ENCODE measurements around the gene SNX9.

The SNX9 gene

DNA sequence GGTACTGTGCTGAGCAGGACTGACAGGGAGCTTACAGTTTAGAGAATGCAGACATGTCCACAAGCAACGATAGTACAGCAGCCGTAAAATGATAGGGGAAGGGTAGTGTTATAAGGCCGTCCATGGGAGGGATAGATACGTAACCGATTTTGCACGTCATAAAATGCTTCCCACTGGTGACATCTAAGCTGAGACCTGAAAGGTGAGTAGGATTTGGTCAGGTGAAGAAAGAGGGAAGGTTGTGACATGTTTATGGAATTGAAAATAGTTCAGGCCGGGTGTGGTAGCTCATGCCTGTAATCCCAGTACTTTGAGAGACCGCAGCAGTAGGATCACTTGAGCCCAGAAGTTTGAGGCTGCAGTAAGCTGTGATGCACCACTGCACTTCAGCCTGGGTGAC lies 25.6 kb downstream of the SNX9 start:
- TF ChIP-seq TEAD4 (IDR thresholded peaks at IDR 0.05) = no peak
- TF ChIP-seq EP300 (IDR thresholded peaks at IDR 0.05; ENCODE audit: borderline replicate concordance) = no peak
- TF ChIP-seq YY1 (IDR thresholded peaks at IDR 0.05; ENCODE audit: low read depth) = no peak
- no peak for TF ChIP-seq CEBPB (IDR thresholded peaks at IDR 0.05)
- TF ChIP-seq, protein P1, sequence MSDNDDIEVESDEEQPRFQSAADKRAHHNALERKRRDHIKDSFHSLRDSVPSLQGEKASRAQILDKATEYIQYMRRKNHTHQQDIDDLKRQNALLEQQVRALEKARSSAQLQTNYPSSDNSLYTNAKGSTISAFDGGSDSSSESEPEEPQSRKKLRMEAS (IDR thresholded peaks at IDR 0.05) = no peak
- TF ChIP-seq RAD21 (IDR thresholded peaks at IDR 0.05; ENCODE audit: low read depth) = no peak
- TF ChIP-seq EGR1 (IDR thresholded peaks at IDR 0.05) = no peak
- no peak for TF ChIP-seq CREB1 (IDR thresholded peaks at IDR 0.05; ENCODE audit: low read depth)
- no peak for TF ChIP-seq TAF1 (IDR thresholded peaks at IDR 0.05; ENCODE audit: low read depth)
- no peak for TF ChIP-seq NFIC (IDR thresholded peaks at IDR 0.05)
- TF ChIP-seq, protein P2, sequence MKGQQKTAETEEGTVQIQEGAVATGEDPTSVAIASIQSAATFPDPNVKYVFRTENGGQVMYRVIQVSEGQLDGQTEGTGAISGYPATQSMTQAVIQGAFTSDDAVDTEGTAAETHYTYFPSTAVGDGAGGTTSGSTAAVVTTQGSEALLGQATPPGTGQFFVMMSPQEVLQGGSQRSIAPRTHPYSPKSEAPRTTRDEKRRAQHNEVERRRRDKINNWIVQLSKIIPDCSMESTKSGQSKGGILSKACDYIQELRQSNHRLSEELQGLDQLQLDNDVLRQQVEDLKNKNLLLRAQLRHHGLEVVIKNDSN (IDR thresholded peaks at IDR 0.05) = no peak
- TF ChIP-seq ZBTB7A (IDR thresholded peaks at IDR 0.05; ENCODE audit: low read depth) = no peak
- no peak for TF ChIP-seq FOXM1 (IDR thresholded peaks at IDR 0.05; ENCODE audit: borderline replicate concordance, low read depth)
- no peak for TF ChIP-seq TCF12 (IDR thresholded peaks at IDR 0.05; ENCODE audit: low read depth)

DNA sequence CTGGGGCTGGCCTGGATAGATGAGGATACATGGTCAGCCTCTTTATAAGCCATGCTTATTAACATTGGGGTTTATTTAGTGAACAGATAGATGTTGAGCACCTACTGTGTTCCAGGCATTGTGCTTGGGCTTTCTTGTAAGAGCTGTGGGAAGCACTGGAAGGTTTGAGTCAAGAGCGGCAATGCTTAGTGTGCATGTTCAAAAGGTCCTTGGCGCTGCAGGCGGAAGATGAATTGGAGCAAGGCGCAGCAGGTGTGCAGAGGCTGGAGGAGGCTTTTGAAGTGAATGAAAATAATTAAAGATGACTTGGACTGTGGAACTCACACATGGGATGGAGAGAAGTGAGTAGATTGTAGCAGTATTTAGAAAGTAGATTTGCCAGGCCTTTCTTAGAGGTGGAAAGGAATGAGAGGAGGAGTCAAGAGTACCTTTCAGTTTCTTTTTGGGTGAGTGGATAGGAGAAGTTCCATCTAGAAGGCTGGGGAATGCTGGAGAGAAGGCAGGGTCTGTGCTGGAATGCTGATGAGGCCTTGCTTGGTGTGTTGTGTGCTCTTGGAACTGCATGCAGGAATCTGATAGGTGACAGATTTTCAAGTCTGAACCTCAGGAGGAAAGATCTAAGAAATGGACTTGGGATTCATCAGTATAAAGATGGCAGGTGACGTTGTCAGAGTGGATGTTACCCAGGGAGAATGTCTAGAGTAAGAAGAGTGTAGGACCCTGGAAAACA lies 26.4 kb downstream of the SNX9 start:
- TF ChIP-seq, protein P2 (IDR thresholded peaks at IDR 0.05) = no peak

DNA sequence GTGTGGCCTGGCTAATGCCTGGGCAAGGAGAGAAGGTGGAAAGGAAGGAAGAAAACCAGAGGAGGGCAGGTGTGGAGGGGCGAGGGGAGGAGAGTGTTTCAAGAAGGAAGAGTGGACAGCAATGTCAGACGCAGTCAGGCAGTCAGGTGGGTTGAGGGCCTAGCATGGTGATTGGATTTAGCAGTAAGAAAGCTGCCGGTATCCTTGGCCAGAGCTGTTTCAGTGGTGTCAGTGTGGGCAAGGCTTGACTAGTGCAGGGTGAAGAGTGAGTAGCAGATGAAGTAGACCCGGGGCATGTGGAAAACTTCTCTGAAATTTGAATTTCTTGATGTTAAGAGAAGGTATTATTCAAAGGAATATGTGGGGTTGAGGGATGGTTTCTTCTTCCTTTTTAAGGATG lies 27.0 kb downstream of the SNX9 start:
- TF ChIP-seq YY1 (IDR thresholded peaks at IDR 0.05; ENCODE audit: low read depth) = no peak
- TF ChIP-seq RAD21 (IDR thresholded peaks at IDR 0.05; ENCODE audit: low read depth) = no peak
- TF ChIP-seq, protein P1 (IDR thresholded peaks at IDR 0.05) = no peak
- no peak for TF ChIP-seq TEAD4 (IDR thresholded peaks at IDR 0.05)
- no peak for TF ChIP-seq TCF12 (IDR thresholded peaks at IDR 0.05; ENCODE audit: low read depth)
- no peak for TF ChIP-seq FOXM1 (IDR thresholded peaks at IDR 0.05; ENCODE audit: borderline replicate concordance, low read depth)
- no peak for TF ChIP-seq TAF1 (IDR thresholded peaks at IDR 0.05; ENCODE audit: low read depth)
- TF ChIP-seq EGR1 (IDR thresholded peaks at IDR 0.05) = no peak
- no peak for TF ChIP-seq NFIC (IDR thresholded peaks at IDR 0.05)
- TF ChIP-seq, protein P3, sequence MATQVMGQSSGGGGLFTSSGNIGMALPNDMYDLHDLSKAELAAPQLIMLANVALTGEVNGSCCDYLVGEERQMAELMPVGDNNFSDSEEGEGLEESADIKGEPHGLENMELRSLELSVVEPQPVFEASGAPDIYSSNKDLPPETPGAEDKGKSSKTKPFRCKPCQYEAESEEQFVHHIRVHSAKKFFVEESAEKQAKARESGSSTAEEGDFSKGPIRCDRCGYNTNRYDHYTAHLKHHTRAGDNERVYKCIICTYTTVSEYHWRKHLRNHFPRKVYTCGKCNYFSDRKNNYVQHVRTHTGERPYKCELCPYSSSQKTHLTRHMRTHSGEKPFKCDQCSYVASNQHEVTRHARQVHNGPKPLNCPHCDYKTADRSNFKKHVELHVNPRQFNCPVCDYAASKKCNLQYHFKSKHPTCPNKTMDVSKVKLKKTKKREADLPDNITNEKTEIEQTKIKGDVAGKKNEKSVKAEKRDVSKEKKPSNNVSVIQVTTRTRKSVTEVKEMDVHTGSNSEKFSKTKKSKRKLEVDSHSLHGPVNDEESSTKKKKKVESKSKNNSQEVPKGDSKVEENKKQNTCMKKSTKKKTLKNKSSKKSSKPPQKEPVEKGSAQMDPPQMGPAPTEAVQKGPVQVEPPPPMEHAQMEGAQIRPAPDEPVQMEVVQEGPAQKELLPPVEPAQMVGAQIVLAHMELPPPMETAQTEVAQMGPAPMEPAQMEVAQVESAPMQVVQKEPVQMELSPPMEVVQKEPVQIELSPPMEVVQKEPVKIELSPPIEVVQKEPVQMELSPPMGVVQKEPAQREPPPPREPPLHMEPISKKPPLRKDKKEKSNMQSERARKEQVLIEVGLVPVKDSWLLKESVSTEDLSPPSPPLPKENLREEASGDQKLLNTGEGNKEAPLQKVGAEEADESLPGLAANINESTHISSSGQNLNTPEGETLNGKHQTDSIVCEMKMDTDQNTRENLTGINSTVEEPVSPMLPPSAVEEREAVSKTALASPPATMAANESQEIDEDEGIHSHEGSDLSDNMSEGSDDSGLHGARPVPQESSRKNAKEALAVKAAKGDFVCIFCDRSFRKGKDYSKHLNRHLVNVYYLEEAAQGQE (IDR thresholded peaks at IDR 0.05; ENCODE audit: low read depth) = no peak
- no peak for TF ChIP-seq CEBPB (IDR thresholded peaks at IDR 0.05)
- TF ChIP-seq ZBTB7A (IDR thresholded peaks at IDR 0.05; ENCODE audit: low read depth) = no peak
- TF ChIP-seq CREB1 (IDR thresholded peaks at IDR 0.05; ENCODE audit: low read depth) = no peak
- no peak for TF ChIP-seq EP300 (IDR thresholded peaks at IDR 0.05; ENCODE audit: borderline replicate concordance)
- TF ChIP-seq, protein P2 (IDR thresholded peaks at IDR 0.05) = no peak

DNA sequence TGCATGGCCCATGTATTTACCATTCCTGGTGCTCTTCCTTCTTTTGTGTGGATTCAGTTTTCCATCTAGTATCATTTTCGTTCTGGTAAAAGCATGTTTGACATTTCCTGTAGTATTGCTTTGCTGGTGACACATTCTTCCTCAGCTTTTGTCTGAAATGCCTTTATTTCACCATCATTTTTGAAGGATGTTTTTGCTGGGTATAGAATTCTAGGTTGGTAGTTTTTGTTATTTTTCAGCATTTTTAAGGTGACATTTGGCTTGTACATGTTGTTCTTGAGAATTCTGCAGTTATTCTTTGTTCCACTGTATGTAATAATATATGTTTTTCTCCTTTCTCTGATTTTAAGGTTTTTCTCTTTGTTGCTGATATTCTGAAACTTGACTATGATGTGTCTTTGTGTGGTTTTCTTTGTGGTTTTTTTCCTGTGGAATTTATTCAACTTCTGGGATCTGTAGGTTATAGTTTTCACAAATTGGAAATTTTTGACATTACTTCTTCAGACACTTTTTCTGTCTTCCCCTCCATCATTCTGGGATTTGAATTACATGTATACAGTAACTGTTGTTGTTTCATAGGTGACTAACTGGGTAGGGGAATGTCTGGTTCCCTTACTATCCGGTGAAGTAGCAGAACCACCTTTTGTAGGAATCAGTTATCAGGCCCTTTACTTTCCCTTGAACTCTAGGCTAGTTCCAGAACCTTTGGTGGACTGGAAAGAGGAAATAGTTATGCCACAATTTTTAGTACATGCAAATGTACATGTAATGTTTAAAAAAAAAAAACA lies 30.2 kb downstream of the SNX9 start:
- TF ChIP-seq FOXM1 (IDR thresholded peaks at IDR 0.05; ENCODE audit: borderline replicate concordance, low read depth) = no peak
- TF ChIP-seq EP300 (IDR thresholded peaks at IDR 0.05; ENCODE audit: borderline replicate concordance) = no peak
- TF ChIP-seq, protein P2 (IDR thresholded peaks at IDR 0.05) = no peak
- TF ChIP-seq CREB1 (IDR thresholded peaks at IDR 0.05; ENCODE audit: low read depth) = no peak

DNA sequence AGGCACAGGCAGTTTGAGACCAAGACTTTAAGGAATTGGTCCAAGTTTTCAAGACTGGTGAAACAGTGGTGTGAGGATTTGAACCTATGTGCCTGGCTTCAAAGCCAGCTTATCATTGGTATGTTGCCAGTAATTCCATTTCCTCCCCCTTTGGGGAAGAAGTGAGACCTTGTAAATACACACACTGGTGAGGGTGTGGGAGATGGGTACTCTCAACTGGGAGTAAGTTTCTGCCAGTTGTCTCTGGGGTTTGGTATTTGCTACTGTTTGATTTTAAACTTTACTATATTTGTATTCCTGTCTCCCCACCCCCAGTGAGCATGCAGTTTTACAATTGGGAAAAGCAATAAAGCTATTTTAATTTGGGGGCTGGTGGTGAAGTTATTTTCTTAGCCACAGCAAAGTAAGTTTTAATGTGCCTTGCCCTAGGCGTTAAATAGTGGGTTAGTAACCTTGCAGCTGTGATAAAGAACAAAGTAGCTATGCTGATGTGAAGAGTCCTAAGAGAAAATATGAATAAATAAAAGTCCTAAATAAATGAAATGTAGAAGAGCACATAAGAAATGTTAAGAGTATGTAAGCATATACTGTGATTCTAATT lies 31.0 kb downstream of the SNX9 start:
- TF ChIP-seq NFIC (IDR thresholded peaks at IDR 0.05) = no peak

DNA sequence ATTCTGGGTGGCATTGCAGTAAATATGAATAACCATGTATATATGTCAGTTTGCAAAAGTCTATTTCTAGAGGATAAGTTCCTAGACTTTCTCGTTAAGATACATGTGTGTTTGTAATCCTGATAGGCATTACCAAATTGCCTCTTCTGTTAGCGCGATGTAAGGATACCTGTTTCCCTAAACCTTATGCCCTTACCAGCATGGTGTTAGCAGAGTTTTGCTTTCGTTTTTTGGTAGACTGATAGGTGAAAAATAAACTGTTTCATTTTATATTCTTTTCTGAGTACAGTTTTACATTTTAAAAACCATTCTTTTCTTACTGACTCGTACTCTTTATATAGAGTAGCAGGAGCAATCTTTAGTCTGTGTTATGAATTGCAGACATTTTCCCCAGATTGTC lies 32.3 kb downstream of the SNX9 start:
- TF ChIP-seq, protein P1 (IDR thresholded peaks at IDR 0.05) = no peak
- no peak for TF ChIP-seq ZBTB7A (IDR thresholded peaks at IDR 0.05; ENCODE audit: low read depth)
- TF ChIP-seq, protein P2 (IDR thresholded peaks at IDR 0.05) = no peak
- no peak for TF ChIP-seq TAF1 (IDR thresholded peaks at IDR 0.05; ENCODE audit: low read depth)
- TF ChIP-seq FOXM1 (IDR thresholded peaks at IDR 0.05; ENCODE audit: borderline replicate concordance, low read depth) = no peak
- no peak for TF ChIP-seq TCF12 (IDR thresholded peaks at IDR 0.05; ENCODE audit: low read depth)
- no peak for TF ChIP-seq RAD21 (IDR thresholded peaks at IDR 0.05; ENCODE audit: low read depth)
- no peak for TF ChIP-seq EP300 (IDR thresholded peaks at IDR 0.05; ENCODE audit: borderline replicate concordance)
- TF ChIP-seq, protein P3 (IDR thresholded peaks at IDR 0.05; ENCODE audit: low read depth) = no peak
- no peak for TF ChIP-seq EGR1 (IDR thresholded peaks at IDR 0.05)
- TF ChIP-seq CEBPB (IDR thresholded peaks at IDR 0.05) = no peak
- TF ChIP-seq CREB1 (IDR thresholded peaks at IDR 0.05; ENCODE audit: low read depth) = no peak
- no peak for TF ChIP-seq YY1 (IDR thresholded peaks at IDR 0.05; ENCODE audit: low read depth)
- no peak for TF ChIP-seq TEAD4 (IDR thresholded peaks at IDR 0.05)
- no peak for TF ChIP-seq NFIC (IDR thresholded peaks at IDR 0.05)

Data from Ishikawa (cell line).